ENCODE results near the gene DISP2.
A peak's percentile ranks its signal among the peaks of the same experiment; 100 is the strongest.

DISP2 gene

DNA sequence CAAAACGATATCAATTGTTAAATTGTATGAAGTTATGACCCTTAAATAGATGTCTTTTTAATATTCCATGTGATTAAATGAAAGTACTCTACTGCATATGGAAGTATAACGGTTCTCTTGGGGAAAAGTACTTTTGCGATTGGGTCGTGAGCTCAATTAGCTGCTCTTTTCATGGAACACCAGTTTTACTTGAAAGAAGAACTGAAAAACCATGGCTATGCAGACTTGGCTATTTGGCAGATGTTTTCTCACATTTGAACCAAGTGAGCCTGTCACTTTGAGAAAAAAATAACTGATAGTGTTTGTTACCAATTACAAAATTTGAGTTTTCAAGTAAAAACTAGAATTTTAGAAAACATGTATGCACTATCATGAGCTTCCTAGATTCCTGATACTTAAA is 40.4 kb upstream of the DISP2 start:
- no peak for TF ChIP-seq CTCF (IDR thresholded peaks at IDR 0.05; ENCODE audit: insufficient read depth, low read length, poor library complexity, severe bottlenecking)
- TF ChIP-seq EZH2phosphoT487 (conservative IDR thresholded peaks at IDR 0.05; ENCODE audit: low read length), result no peak
- H3K9ac ChIP-seq (ENCODE audit: low read length), result no peak overlapping the region
- H3K4me3 ChIP-seq (ENCODE audit: insufficient read depth, low read length, poor library complexity, severe bottlenecking), result no peak overlapping the region
- no peak overlapping the region for H3K4me2 ChIP-seq (ENCODE audit: low read depth, low read length, poor library complexity, severe bottlenecking)
- no peaks in the 10 kb centered on the region for H3K36me3 ChIP-seq (ENCODE audit: low read length)
- H3K9me3 ChIP-seq (ENCODE audit: insufficient read depth, low read length), result no peaks in the 10 kb centered on the region
- H3K9me2 ChIP-seq (replicated peaks; ENCODE audit: insufficient read depth, low read length), result no peaks in the 10 kb centered on the region
- H4K20me1 ChIP-seq (ENCODE audit: low read depth, low read length), result no peaks in the 10 kb centered on the region
- no peak overlapping the region for H2AFZ ChIP-seq (ENCODE audit: low read depth, low read length, severe bottlenecking)
- H3F3A ChIP-seq (ENCODE audit: insufficient read depth), result no peaks in the 10 kb centered on the region
- H3K79me2 ChIP-seq (ENCODE audit: insufficient read depth, low read length), result no peaks in the 10 kb centered on the region
- no peaks in the 10 kb centered on the region for H3K27me3 ChIP-seq (ENCODE audit: low read length)
- no peak overlapping the region for H3K27ac ChIP-seq (ENCODE audit: low read depth, low read length)

DNA sequence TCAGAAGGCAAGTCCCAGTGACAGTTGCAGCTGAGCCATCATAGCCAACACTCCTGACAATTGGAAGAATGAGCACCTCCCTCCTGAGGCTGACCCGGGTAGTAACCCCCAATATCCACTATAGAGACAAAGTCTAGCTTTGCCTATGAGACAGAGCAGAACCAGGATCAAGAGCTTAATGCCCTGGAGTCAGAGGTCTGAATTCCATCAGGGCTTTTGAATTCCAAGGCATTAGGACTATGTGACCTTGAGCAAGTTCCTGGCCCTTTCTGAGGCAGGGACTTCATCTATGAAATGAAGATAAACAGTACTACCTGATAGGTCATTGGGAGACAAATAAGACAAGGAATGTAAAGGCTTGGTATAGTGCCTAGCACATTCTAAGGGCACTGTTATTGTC is 37.6 kb upstream of the DISP2 start:
- no peak for TF ChIP-seq CTCF (IDR thresholded peaks at IDR 0.05; ENCODE audit: insufficient read depth, low read length, poor library complexity, severe bottlenecking)
- TF ChIP-seq EZH2phosphoT487 (conservative IDR thresholded peaks at IDR 0.05; ENCODE audit: low read length), result no peak
- no peaks in the 10 kb centered on the region for H4K20me1 ChIP-seq (ENCODE audit: low read depth, low read length)
- H3K27ac ChIP-seq (ENCODE audit: low read depth, low read length), result no peak overlapping the region
- no peaks in the 10 kb centered on the region for H3K9me3 ChIP-seq (ENCODE audit: insufficient read depth, low read length)
- H3K27me3 ChIP-seq (ENCODE audit: low read length), result no peaks in the 10 kb centered on the region
- H3K9ac ChIP-seq (ENCODE audit: low read length), result no peak overlapping the region
- no peaks in the 10 kb centered on the region for H3K9me2 ChIP-seq (replicated peaks; ENCODE audit: insufficient read depth, low read length)
- no peaks in the 10 kb centered on the region for H3K36me3 ChIP-seq (ENCODE audit: low read length)
- no peak overlapping the region for H2AFZ ChIP-seq (ENCODE audit: low read depth, low read length, severe bottlenecking)
- no peak overlapping the region for H3K4me3 ChIP-seq (ENCODE audit: insufficient read depth, low read length, poor library complexity, severe bottlenecking)
- H3F3A ChIP-seq (ENCODE audit: insufficient read depth), result no peaks in the 10 kb centered on the region
- no peak overlapping the region for H3K4me2 ChIP-seq (ENCODE audit: low read depth, low read length, poor library complexity, severe bottlenecking)
- H3K79me2 ChIP-seq (ENCODE audit: insufficient read depth, low read length), result no peaks in the 10 kb centered on the region

DNA sequence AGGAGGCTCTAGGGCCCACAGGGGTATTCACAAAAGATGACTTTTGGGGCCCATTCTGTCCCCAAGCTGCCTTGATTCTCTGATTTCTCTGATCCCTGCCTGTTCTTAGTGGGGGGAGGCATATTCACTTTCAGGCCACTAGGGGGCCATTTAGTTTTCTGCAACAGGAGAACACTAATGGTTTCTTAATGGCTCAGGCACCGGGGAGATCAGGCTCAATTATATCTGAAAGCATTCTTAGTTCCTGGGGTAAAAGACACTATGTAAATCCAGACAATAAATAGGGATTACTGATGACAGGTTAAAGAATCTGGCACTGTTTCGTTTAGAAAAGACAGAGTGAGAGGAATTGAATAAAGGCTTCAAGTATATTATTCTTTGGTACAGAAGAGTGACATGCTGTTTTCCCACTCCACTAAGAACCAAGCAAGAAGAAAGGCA is 37.1 kb upstream of the DISP2 start:
- Histone ChIP-seq H3K4me2 (ENCODE audit: low read depth, low read length, poor library complexity, severe bottlenecking) (no peak overlapping the region), H2AFZ (ENCODE audit: low read depth, low read length, severe bottlenecking) (no peak overlapping the region), H3K36me3 (ENCODE audit: low read length) (no peaks in the 10 kb centered on the region)

More for the DNA sequence above, 37.1 kb upstream of the DISP2 start:
- Histone ChIP-seq H4K20me1 (ENCODE audit: low read depth, low read length) (no peaks in the 10 kb centered on the region), H3K27me3 (ENCODE audit: low read length) (no peaks in the 10 kb centered on the region), H3K4me3 (ENCODE audit: insufficient read depth, low read length, poor library complexity, severe bottlenecking) (no peak overlapping the region), H3K9me3 (ENCODE audit: insufficient read depth, low read length) (no peaks in the 10 kb centered on the region), H3F3A (ENCODE audit: insufficient read depth) (no peaks in the 10 kb centered on the region), H3K27ac (ENCODE audit: low read depth, low read length) (no peak overlapping the region), H3K9ac (ENCODE audit: low read length) (no peak overlapping the region), H3K79me2 (ENCODE audit: insufficient read depth, low read length) (no peaks in the 10 kb centered on the region), H3K9me2 (replicated peaks; ENCODE audit: insufficient read depth, low read length) (no peaks in the 10 kb centered on the region)
- TF ChIP-seq CTCF (IDR thresholded peaks at IDR 0.05; ENCODE audit: insufficient read depth, low read length, poor library complexity, severe bottlenecking) (peak; percentile 93), EZH2phosphoT487 (conservative IDR thresholded peaks at IDR 0.05; ENCODE audit: low read length) (no peak)
